GM21526 (cell line): ENCODE measurements around the gene CD33.
"Not testable (repeated sequence)": the region's sequence is repeated elsewhere in the genome, so short reads cannot be mapped to it uniquely, and the experiment has no call there.

Experiments used
- ATAC-seq: cut with Tn5 transposase; IDR thresholded peaks from one replicate; pipeline ENCODE4 v1.9.1; 2021; ENCODE audit warnings: moderate library complexity; ENCODE audit not compliant: unreplicated experiment, low FRiP score

CD33 gene

DNA sequence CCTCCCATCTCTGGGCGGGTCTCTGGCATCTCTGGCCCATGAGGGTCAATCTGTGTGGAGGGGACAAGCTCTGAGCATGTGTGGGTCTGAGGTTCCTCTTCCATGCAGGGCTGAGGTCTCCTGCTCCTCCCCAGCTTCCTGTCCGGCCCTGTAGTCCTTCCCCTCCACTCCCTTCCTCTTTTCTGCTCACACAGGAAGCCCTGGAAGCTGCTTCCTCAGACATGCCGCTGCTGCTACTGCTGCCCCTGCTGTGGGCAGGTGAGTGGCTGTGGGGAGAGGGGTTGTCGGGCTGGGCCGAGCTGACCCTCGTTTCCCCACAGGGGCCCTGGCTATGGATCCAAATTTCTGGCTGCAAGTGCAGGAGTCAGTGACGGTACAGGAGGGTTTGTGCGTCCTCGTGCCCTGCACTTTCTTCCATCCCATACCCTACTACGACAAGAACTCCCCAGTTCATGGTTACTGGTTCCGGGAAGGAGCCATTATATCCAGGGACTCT, at the start of gene CD33:
TSS of gene CD33 (plus strand) at position 183 of the 496 bp plus-strand sequence. CDS start at position 222, 39 bp downstream.
- ATAC-seq = not testable (repeated sequence)

DNA sequence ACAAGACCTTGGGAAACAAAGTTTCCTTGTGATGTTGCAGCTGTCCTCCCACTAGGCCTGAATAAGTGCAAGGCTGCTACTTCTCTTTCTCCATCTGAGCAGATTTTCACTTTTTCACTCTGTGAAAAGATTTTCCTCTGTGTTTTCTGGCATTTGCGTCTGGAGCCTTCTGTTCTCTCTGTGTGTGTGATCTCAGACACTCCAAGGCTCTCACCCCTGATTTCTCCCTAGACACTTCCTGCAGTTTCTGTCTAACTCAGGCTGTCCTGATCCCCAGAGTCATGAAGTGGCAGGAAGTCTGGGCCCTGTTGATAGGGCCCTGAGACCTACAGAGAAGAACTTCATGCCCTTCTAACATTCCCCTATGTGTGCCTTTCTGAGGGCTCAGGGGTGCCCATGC, 45.6 kb upstream of the CD33 start:
- no peak for ATAC-seq

DNA sequence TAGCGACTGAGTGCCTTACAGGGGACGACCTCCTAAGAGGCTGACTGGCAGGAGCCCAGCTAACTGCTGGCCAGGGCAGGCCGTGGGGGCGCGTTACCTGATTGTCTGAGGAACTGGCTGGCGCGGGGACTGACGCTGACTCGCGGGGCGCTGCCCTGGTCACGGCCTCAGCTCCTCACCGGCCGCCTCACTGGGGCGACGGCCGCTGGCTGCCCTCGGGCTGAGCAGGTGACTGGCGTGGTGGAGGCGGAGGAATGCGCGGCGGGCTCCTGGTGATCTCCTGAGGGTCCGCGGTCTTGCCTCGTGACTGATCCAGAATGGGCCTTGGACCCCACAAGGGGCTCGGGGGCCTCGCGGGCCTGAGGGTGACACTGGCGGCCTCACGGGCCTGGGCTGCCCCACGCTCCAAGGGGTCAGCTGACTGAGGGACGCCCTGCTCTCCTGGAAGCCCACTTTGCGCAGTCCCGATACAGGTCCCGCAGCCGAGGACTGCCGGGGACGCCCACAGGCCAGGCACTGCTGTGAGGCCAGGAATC, 43.4 kb upstream of the CD33 start:
- ATAC-seq = no peak

DNA sequence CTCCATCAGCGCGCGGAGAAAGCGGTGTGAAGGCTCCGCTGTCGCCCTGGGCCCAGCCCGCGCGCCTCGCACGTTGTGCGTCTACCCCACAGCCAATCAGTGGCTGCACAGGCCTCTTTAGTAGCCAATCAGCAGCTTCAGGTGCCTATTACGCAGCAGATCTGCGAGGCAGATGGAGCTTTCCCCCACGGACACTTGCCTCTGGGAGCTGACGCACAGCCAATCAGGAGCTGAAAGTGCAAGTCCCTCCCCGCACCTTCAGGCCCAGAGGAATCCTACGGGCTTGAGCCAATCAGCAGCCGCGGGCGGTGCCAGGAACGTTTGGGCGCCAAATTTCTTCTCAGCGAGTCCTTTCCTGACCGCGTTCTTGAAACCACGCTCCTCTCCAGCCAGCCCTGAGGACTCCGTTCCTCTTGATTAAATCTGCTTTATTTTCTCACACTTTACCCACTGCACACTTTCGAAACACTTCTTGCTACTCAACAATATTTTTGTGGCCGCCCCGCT, 42.9 kb upstream of the CD33 start:
- ATAC-seq = no peak

DNA sequence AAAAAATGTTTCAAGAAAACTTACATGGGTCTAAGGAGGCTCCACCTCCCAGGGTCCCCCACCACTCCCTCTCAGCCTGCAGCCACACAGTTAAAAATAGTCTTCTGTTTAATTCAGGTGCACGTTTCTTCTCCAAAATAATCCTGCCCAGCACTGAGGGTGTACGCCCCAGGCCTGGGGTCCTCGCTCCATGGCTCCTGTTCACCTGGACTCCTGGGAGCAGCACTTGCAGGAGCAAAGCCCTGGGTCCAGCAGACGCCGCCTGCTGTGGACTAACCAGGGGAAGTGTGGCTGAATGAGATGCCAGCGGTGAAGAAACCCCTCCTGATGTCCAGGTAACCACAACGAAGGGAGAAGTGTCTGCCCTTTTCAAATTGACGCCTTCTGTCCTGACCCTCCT, 41.3 kb upstream of the CD33 start:
- ATAC-seq = no peak

DNA sequence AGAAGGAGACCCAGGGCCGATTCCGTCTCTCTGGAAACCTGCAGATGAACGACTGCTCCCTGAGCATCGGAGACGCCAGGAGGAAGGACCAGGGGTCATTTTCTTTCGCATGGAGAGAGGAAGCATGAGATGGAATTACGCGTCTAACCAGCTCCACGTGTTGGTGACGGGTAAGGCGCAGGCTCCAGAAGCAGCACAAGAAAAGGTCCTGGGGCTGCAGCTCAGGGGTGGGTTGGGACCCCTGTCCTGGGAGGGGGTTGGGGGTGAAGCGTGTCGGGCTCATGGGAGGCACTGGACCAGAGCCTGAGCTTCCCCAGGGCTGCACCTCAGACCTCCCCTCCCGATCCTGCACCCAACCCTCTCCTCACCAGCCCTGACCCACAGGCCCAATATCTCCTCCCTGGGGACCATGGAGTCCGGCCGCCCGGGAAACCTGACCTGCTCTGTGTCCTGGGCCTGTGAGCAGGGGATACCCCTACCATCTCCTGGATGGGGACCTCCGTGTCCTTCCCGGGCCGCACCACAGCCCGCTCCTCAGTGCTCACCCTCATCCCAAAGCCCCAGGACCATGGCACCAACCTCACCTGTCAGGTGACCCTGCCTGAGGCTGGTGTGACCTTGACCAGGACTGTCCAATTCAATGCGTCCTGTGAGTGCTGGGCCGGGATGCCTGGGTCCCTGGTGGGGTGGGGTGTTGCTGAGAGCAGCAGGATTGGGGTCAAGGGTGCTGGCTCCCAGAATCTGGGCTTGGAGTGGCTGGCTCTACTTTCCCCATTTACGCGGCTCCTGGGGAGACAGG, 39.6 kb upstream of the CD33 start:
- ATAC-seq = no peak

DNA sequence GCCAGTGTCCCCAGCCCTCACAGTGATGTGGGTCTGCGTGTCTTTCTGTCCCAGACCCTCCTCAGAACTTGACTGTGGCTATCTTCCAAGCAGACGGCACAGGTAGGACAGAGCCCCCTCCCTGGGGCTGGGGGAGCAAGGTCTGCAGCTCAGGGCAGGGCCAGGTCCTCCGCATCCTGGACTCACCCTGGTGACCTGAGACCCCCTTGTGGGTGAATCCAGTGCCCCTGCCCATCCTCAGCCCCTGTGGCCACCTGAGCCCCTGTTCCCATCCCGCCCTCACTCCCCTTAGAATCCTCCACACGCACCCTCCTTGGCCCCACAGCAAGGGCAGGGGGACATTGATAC, 39.0 kb upstream of the CD33 start:
- no peak for ATAC-seq

DNA sequence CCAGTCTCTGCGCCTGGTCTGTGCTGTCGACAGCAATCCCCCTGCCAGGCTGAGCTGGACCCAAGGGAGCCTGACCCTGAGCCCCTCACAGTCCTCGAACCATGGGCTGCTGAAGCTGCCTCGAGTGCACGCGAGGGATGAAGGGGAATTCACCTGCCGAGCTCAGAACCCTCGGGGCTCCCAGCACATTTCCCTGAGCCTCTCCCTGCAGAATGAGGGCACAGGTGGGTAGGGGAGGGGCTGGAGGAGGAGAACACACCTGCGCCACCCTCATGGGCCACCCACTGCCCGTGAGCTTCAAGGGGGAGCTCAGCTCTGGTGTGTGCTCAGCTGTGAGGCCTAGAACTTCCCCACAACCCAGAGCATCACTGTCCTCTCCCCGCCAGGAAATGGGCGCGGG, 38.6 kb upstream of the CD33 start:
- ATAC-seq = no peak

DNA sequence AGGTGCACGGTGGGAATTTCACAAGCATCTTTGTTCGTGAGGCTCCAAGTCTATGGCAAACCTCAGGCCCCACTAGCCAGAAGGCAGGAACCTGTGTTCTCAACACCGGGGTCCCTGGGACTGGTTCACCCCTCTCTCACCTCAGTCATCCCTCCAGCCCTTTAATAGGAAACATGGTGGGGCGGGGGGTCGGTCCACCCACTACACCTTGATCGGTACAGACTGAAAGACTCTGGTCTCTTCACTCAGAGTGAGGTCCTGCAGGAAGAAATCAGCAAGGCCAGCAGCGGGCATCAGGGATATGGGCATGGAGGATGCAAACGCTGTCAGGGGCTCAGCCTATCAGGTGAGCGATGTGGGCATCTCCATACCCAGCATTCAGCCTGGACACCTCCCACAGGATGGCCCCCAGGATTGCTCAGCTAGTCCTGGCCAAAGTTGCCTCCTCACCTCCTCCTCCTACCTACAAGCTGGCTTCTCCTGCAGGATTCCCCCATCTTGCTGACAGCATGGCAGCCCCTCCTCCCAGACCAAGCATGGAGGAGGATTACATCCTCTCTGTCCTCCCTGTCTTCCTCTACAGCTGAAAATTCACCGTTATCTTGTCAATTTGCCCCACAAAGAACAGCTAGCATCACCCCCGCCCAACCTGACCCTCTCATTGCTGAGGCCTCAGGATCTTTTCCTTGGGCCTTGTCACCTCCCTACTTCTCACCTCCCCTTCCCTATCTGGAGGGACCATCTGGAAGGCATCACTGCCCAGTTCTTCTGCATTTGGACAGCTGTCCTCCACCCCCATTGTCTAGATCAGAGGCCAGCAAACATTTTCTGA, 37.3 kb upstream of the CD33 start:
- ATAC-seq = no peak

DNA sequence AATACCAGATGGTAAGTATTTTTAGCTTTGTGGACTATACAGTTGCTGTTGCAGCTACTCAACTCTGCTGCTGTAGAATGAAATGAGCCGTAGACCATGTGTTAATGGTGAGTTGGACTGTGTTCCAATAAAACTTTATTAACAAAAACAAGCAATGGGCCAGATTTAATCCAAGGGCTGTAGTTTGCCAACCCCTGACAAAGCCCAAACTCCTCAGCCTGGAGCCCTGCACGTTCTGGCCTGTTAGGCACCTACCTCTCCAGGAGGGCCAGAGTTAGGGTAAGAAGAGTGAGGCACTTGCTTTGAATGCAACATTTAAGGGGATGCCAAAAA, 36.7 kb upstream of the CD33 start:
- ATAC-seq = no peak

DNA sequence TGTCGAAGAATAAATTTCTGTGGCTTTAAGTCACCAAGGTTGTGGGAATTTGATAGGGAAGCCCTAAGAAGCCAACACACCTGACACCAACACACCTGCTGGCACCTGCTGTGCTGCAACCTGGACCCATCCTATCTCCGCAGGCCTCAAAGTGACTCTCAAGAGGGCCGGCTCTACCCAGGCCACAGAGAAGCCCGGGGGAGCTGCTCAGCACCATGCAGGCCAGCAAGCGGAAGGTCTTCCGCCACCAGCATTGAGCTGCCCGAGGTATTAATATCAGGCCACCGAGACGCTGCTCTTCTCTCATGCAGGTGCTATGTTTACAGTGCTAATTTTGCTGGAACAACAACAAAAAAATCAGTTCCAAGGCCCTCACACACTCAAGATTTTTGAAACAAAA, 32.2 kb upstream of the CD33 start:
- no peak for ATAC-seq

DNA sequence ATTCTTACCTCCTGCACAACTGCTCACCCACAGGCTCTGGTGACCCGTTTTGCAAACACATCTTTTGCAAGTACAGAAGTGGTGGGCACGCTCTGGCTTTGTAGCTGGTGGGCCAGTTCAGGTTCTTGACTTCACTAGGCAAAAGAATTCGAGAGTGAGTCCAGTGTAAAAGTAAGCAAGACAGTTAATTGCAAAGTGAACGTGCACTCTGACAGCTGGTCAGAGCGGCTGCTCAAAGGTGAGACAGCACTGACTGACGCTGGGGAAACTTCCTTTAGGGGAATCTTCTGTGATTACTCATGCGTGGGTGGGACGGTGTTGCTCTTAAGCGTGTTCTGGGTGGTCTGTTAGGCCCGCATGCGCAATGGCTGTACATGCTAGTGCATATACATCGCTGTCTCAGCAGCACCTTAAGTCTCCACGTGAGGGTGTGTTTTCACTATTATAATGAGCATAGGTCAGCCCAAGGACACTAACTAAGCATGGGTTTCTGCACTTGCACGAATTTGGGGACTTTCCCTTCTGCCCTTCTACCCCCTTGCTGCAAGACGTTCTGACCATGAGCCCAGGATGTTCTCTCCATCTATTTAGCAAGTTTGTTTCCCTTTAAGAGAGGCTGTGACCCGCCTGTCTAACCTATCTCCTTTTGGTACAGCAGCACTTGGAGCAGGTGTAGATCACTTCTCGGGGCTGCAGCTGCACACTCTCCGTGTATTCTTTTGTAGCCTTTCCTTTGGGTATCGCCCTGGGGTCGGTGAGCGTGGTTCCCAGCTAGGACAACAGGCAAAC, 30.2 kb upstream of the CD33 start:
- no peak for ATAC-seq

DNA sequence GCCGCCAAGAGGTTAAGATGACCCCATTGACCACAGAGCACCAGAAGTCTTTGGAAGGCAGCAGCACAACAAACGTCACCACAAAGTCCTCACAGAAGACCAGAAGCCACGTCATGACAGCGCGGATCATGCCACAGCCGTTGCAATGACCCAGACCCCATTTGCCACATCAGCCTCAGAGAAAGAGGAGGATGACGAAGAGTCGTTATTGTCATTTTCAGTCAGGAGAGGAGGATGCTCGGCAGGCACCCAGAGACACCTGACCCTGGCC, 29.6 kb upstream of the CD33 start:
- ATAC-seq = no peak

DNA sequence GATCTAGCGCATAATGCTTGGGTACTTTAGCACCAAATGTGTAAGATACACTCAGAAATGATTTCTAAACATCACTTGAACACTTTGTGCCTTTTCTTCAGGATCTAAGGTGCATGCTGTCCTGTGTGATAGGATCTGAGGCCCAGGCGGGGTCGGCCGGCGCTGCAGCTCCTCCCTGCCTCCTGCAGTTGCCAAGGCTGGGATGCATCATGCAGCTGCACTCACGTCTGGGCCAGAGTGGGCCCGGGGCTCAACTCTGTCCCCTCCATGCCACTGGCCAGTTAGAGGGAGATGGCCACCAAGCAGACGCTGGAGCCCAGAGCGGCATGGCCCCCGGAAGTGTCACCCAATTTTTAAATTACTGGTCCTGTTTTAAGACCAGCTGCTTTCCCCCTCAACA, 29.3 kb upstream of the CD33 start:
- ATAC-seq = no peak

DNA sequence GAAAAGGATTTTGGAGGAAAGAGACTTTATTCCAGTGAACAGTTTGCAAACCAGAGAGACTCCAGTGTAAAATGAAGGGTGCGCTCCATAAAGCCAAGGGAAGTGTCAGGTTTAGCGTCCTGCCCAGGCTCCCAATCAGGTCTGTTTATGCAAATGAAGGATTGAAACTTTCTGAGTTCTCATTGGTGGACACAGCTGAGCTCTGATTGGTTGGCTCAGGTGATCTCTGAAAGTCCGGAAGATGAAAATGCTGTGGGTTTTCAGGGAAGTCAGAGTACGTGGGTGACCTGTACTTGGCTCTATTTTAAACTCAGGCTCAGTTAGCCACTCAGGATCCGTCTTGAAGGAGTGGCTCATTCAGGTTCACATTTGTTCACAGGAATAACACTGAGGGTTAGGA, 28.7 kb upstream of the CD33 start:
- no peak for ATAC-seq

DNA sequence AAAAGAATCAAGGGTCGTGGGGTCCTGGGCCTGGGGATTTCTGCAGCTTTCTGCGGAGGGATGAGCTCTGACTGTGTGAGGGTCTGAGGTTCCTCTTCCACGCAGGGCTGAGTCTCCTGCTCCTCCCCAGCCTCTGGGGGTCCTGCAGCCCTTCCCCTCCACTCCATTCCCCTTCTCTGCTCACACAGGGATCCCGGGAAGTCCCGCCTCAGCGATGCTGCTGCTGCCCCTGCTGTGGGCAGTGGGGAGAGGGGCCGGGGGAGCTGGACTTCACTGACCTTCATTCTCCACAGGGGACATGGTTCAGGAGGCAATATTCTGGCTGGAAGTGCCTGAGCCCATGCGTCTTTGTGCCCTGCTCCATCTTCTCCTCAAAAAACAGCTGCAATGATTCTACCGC, 26.2 kb upstream of the CD33 start:
- no peak for ATAC-seq

DNA sequence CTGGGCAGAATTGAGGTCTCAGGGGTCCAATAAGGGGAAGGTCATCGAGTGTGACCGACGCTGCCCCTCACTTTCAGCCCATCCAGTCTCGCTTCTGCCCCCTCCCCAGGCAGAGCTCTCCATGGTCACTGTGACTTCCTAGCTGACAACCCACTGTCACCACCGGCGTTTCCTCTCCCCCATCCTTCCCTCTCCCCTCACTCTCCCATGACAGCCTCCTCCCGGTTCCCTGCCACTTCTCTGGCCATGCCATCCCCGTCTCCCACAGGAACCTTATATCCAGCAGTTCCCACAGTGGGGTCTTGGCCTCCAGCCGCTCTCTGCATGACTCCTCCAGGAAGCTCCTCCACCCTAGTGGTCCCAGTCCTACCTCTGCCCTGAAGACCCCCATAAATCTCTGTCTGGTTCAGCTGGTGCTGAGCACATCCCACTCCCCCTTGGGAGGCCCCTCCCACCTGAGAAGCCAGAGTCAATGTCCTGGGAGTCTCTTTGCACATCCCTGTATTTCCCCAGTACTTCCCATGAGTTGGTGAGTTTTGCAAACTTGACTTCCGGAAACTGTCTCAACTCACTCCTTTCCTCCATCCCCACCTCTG, 24.7 kb upstream of the CD33 start:
- no peak for ATAC-seq

DNA sequence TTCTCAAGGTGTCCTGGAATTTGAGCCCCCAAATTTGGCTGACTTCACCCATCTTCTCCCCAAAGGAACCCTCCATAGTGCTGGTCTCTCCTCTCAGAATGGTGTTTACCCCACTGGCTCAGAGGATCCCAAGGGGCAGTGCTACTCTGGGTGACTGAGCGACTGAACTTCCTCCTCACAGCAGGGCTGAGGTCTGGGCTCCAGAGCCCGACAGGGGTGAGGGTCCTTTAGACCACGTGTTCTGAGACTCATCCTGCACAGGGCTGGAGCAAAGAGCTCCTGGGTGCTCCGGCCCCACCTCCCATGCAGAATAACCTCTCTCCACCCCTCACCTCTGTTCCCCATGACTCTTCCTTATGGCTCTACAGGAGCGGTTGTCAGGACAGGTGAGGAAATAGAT, 23.2 kb upstream of the CD33 start:
- no peak for ATAC-seq

DNA sequence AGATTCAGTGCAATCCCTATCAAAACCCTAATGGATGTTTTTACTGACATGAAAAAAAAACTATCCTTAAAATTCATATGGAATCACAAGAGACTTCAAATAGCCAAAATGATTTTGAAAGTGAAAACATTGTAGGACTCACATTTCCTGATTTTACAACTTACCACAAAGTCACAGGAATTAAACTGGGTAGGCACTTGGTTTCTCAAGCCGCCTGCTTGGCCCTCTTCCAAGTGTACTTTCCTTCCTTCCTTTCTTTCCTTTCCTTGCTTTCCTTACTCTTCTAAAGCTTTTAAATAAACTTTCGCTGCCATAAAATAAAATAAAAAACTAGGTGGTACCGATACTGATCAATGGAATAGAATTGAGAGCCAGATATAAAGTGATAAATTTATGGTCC, 21.0 kb upstream of the CD33 start:
- ATAC-seq = no peak

DNA sequence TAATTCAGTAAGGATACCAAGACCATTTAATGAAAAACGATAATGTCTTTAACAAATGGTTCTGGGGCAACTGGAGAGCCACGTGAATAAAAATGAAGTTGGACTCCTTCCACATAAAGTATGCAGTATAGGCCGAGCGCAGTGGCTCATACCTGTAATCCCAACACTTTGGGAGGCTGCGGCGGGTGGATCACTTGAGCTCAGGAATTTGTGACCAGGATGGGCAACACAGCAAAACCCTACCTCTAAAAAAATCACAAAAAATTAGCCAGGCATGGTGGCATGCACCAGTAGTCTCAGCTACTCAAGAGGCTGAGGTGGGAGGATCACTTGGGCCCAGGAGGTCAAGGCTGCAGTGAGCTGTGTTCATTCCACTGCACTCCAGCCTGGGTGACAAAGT, 20.6 kb upstream of the CD33 start:
- no peak for ATAC-seq

DNA sequence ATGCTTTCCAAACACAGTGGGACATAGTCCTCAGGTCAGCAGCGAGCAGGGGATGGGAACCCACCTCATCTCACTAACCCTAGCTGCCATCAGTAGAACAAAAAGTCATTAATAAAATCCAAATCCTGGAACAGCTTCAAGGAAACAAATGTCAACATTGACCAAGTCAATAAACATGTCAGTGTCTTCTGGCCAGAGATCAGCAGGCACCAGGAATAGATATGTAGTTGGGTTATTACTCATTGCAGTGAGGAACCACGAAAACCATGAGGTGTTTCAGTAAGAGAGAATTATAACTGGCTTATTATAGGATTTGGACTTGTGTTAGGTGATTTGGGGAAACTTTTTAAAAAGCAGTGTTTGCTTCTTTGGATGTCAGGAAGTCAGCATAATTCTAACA, 17.1 kb upstream of the CD33 start:
- no peak for ATAC-seq
